Measurements from ENCODE around the gene CNTN4. TPM values are rescaled to one million over a fixed set of nuclear protein-coding genes. Genes with fewer than 3 reads are reported as not detected.

CNTN4 gene
- total RNA-seq, 4 donors from 2014 or later: 6.6 to 10.7 (median 9.7) TPM

- no peaks in the 10 kb centered on the region for H3K27me3 ChIP-seq
- intact Hi-C loops (cut with DNase I): no loop called here
- no peak overlapping the region for H3K27ac ChIP-seq (replicated peaks in 1 of 4)
- WGBS: 54% methylated on average over 1 of the region's 1 CpG
- DNase-seq (ENCODE audit: extremely low spot score): no peak
- H3K4me1 ChIP-seq: no peaks in the 10 kb centered on the region
- H3K4me3 ChIP-seq: no peak overlapping the region
- no peaks in the 10 kb centered on the region for H3K36me3 ChIP-seq
- H3K9me3 ChIP-seq: no peaks in the 10 kb centered on the region
- no peak for TF ChIP-seq EP300 (IDR thresholded peaks at IDR 0.05)
- no peak for TF ChIP-seq POLR2AphosphoS5 (IDR thresholded peaks at IDR 0.05)
- no peak for TF ChIP-seq CTCF (IDR thresholded peaks at IDR 0.05)
- no peak for TF ChIP-seq POLR2A (IDR thresholded peaks at IDR 0.05; ENCODE audit: low read depth)
Observed at GRCh38 chr3:2927259-2927658, 828.6 kb downstream of the CNTN4 start.

GRCh38 chr3:2929574-2929973 is 830.9 kb downstream of the CNTN4 start:
- no peaks in the 10 kb centered on the region for H3K9me3 ChIP-seq
- TF ChIP-seq POLR2A (IDR thresholded peaks at IDR 0.05; ENCODE audit: low read depth) (no peak), CTCF (IDR thresholded peaks at IDR 0.05) (no peak), POLR2AphosphoS5 (IDR thresholded peaks at IDR 0.05) (no peak), EP300 (IDR thresholded peaks at IDR 0.05) (no peak)
- H3K27me3 ChIP-seq: no peaks in the 10 kb centered on the region
- H3K4me3 ChIP-seq: no peak overlapping the region
- intact Hi-C loops (cut with DNase I): no loop called here
- H3K4me1 ChIP-seq: no peaks in the 10 kb centered on the region
- WGBS: 90% methylated on average over 4 of the region's 5 CpGs
- no peaks in the 10 kb centered on the region for H3K36me3 ChIP-seq
- no peak for DNase-seq (ENCODE audit: extremely low spot score)
- no peak overlapping the region for H3K27ac ChIP-seq (replicated peaks in 1 of 4)

- no peak for DNase-seq (ENCODE audit: extremely low spot score)
- Histone ChIP-seq H3K9me3 (no peaks in the 10 kb centered on the region), H3K4me3 (no peak overlapping the region), H3K27ac (replicated peaks in 1 of 4) (no peak overlapping the region), H3K36me3 (no peaks in the 10 kb centered on the region), H3K4me1 (no peaks in the 10 kb centered on the region), H3K27me3 (no peaks in the 10 kb centered on the region)
- intact Hi-C loops (cut with DNase I): no loop called here
- 91% methylated on average over 4 of the region's 4 CpGs for WGBS
- no peak for TF ChIP-seq POLR2A (IDR thresholded peaks at IDR 0.05; ENCODE audit: low read depth)
- no peak for TF ChIP-seq EP300 (IDR thresholded peaks at IDR 0.05)
- no peak for TF ChIP-seq CTCF (IDR thresholded peaks at IDR 0.05)
- no peak for TF ChIP-seq POLR2AphosphoS5 (IDR thresholded peaks at IDR 0.05)
Observed at GRCh38 chr3:2931265-2931664, 832.6 kb downstream of the CNTN4 start.

- no peaks in the 10 kb centered on the region for H3K27me3 ChIP-seq
- intact Hi-C loops (cut with DNase I): no loop called here
- WGBS: 92% methylated on average over 4 of the region's 4 CpGs
Observed at GRCh38 chr3:2934541-2934940, 835.9 kb downstream of the CNTN4 start.

More at GRCh38 chr3:2934541-2934940, 835.9 kb downstream of the CNTN4 start:
- Histone ChIP-seq H3K4me3 (no peak overlapping the region), H3K36me3 (no peaks in the 10 kb centered on the region), H3K27ac (replicated peaks in 1 of 4) (no peak overlapping the region), H3K9me3 (no peaks in the 10 kb centered on the region), H3K4me1 (no peaks in the 10 kb centered on the region)
- no peak for TF ChIP-seq POLR2A (IDR thresholded peaks at IDR 0.05; ENCODE audit: low read depth)
- no peak for TF ChIP-seq CTCF (IDR thresholded peaks at IDR 0.05)
- TF ChIP-seq POLR2AphosphoS5 (IDR thresholded peaks at IDR 0.05): no peak
- no peak for TF ChIP-seq EP300 (IDR thresholded peaks at IDR 0.05)
- DNase-seq (ENCODE audit: extremely low spot score): no peak
